Endodermal cell (in vitro differentiated cells): ENCODE measurements around the gene METRNL. TPM values are rescaled to one million over a fixed set of nuclear protein-coding genes. Genes with fewer than 3 reads are reported as not detected.

Source experiments
- DNase-seq: peaks from one replicate; pipeline ENCODE4 v3.0.0-alpha.2; 2017
- H3K27ac ChIP-seq: 2 replicates; pipeline ENCODE4 v1.5.1; 2013; ENCODE audit warnings: mild to moderate bottlenecking, low read depth, low read length, moderate library complexity
- H3K27me3 ChIP-seq: 2 replicates; pipeline ENCODE4 v1.6.1; 2013; ENCODE audit warnings: mild to moderate bottlenecking, low read length, moderate library complexity; ENCODE audit not compliant: insufficient read depth, control insufficient read depth, poor library complexity, severe bottlenecking
- H3K36me3 ChIP-seq: 2 replicates; pipeline ENCODE4 v1.7.0; 2013; ENCODE audit warnings: mild to moderate bottlenecking, low read length, moderate library complexity; ENCODE audit not compliant: control insufficient read depth, insufficient read depth
- H3K4me1 ChIP-seq: one replicate; pipeline ENCODE4 v1.7.0; 2013; ENCODE audit warnings: low read length; ENCODE audit not compliant: control insufficient read depth, insufficient read depth
- H3K4me3 ChIP-seq: 2 replicates; pipeline ENCODE4 v1.5.1; 2013; ENCODE audit warnings: mild to moderate bottlenecking, low read length, moderate library complexity
- H3K9ac ChIP-seq: 2 replicates; pipeline ENCODE4 v1.6.1; 2013; ENCODE audit warnings: mild to moderate bottlenecking, low read length, moderate library complexity; ENCODE audit not compliant: poor library complexity, severe bottlenecking; ENCODE audit errors: extremely low read depth
- H3K9me3 ChIP-seq: 2 replicates; pipeline ENCODE4 v1.6.1; 2013; ENCODE audit warnings: mild to moderate bottlenecking, low read length, moderate library complexity; ENCODE audit not compliant: control insufficient read depth
- H3K27ac Mint-ChIP-seq: 2 replicates; pipeline ENCODE4 v1.8.0; 2020; ENCODE audit warnings: mixed read lengths
- H3K27me3 Mint-ChIP-seq: 2 replicates; pipeline ENCODE4 v1.8.0; 2021; ENCODE audit warnings: mild to moderate bottlenecking, mixed read lengths; ENCODE audit not compliant: insufficient read depth
- H3K36me3 Mint-ChIP-seq: 2 replicates; pipeline ENCODE4 v1.8.0; 2020; ENCODE audit warnings: low read depth, mixed read lengths
- H3K4me1 Mint-ChIP-seq: 2 replicates; pipeline ENCODE4 v1.8.0; 2020; ENCODE audit warnings: mixed read lengths
- H3K4me3 Mint-ChIP-seq: 2 replicates; pipeline ENCODE4 v1.8.0; 2020; ENCODE audit warnings: mild to moderate bottlenecking, moderate library complexity, mixed read lengths
- H3K9me3 Mint-ChIP-seq: 2 replicates; pipeline ENCODE4 v1.8.0; 2020; ENCODE audit warnings: mild to moderate bottlenecking, mixed read lengths
- CTCF ChIP-seq: fragments of 200-600 bp; sonication (generic); conservative IDR thresholded peaks from 2 replicates; pipeline ENCODE4 v1.5.0; 2021; ENCODE audit warnings: antibody characterized with exemption, mild to moderate bottlenecking
- WGBS, 2 experiments: methylation state at CpG; one replicate each; pipeline versions ENCODE4 v1.1.5 to v1.1.7; 2013; ENCODE audit warnings: missing lambda C conversion rate in 2 of 2, mixed read lengths in 1 of 2; ENCODE audit not compliant: insufficient coverage in 1 of 2, insufficient read length in 1 of 2; 5-methylcytosine and 5-hydroxymethylcytosine counted together
- total RNA-seq, 2 donors: library from RNA; stranded (reverse); fragmentation: NEBNext Ultra II Directional in 1 of 2; extraction: Animal tissue kit (Norgen Biotek cat#: 25700) in 1 of 2; gene quantifications; 2 replicates in 1 of 2; 3 replicates in 1 of 2; pipeline ENCODE4 v1.2.1, GENCODE V29; 2021

The METRNL gene
- total RNA-seq, 2 donors from 2014 or later = 7.3 to 10.3 TPM

GRCh38 chr17:83092931-83093330 is 13.5 kb downstream of the METRNL start:
- TF ChIP-seq CTCF = no peak
- H3K9ac ChIP-seq = no peak overlapping the region
- no peaks in the 10 kb centered on the region for H3K27me3 ChIP-seq
- no peaks in the 10 kb centered on the region for H3K36me3 ChIP-seq
- no peaks in the 10 kb centered on the region for H3K9me3 ChIP-seq
- no peaks in the 10 kb centered on the region for H3K27me3 Mint-ChIP-seq
- no peaks in the 10 kb centered on the region for H3K4me1 Mint-ChIP-seq
- no peak for DNase-seq
- no peaks in the 10 kb centered on the region for H3K9me3 Mint-ChIP-seq
- H3K4me1 ChIP-seq = no peaks in the 10 kb centered on the region
- no peak overlapping the region for H3K27ac ChIP-seq
- 91 to 92% methylated on average over 18 to 22 of the region's 22 CpGs for WGBS, 2 experiments
- H3K27ac Mint-ChIP-seq = peak overlapping the region; percentile 12
- H3K36me3 Mint-ChIP-seq = peaks cover 9% of the 10 kb centered on the region
- no peak overlapping the region for H3K4me3 Mint-ChIP-seq
- no peak overlapping the region for H3K4me3 ChIP-seq

- Histone ChIP-seq H3K4me1 (no peaks in the 10 kb centered on the region), H3K36me3 (no peaks in the 10 kb centered on the region), H3K27ac (no peak overlapping the region), H3K9me3 (no peaks in the 10 kb centered on the region), H3K27me3 (no peaks in the 10 kb centered on the region), H3K9ac (no peak overlapping the region), H3K4me3 (no peak overlapping the region)
- DNase-seq = no peak
- Mint-ChIP-seq H3K4me1 (no peaks in the 10 kb centered on the region), H3K9me3 (no peaks in the 10 kb centered on the region), H3K27me3 (no peaks in the 10 kb centered on the region), H3K4me3 (no peak overlapping the region), H3K27ac (no peak overlapping the region), H3K36me3 (peaks cover 9% of the 10 kb centered on the region)
- 92 to 95% methylated on average over 9 to 14 of the region's 14 CpGs for WGBS, 2 experiments
- no peak for TF ChIP-seq CTCF
Observed at GRCh38 chr17:83093506-83093905, 14.1 kb downstream of the METRNL start.

- WGBS, 2 experiments = 96 to 97% methylated on average over 19 to 32 of the region's 32 CpGs
- H3K36me3 Mint-ChIP-seq = peaks cover 9% of the 10 kb centered on the region
- no peaks in the 10 kb centered on the region for H3K4me1 ChIP-seq
Observed at GRCh38 chr17:83094291-83094690, 14.9 kb downstream of the METRNL start.

More at GRCh38 chr17:83094291-83094690, 14.9 kb downstream of the METRNL start:
- Mint-ChIP-seq H3K27me3 (no peaks in the 10 kb centered on the region), H3K9me3 (no peaks in the 10 kb centered on the region), H3K27ac (no peak overlapping the region), H3K4me3 (no peak overlapping the region), H3K4me1 (no peaks in the 10 kb centered on the region)
- Histone ChIP-seq H3K9ac (no peak overlapping the region), H3K36me3 (no peaks in the 10 kb centered on the region), H3K27me3 (no peaks in the 10 kb centered on the region), H3K27ac (no peak overlapping the region), H3K4me3 (no peak overlapping the region), H3K9me3 (no peaks in the 10 kb centered on the region)
- TF ChIP-seq CTCF = no peak
- no peak for DNase-seq
